Thoracic aorta (tissue), 2 donors: ENCODE results near the gene PUS7. TPM values are rescaled to one million over a fixed set of nuclear protein-coding genes. Genes with fewer than 3 reads are reported as not detected.

Experiments
- ATAC-seq: fragments of 150-250 bp; one replicate; pipeline ENCODE4 v1.8.0; 2017; ENCODE audit warnings: low read depth; ENCODE audit not compliant: insufficient number of reproducible peaks, low FRiP score
- DNase-seq: peaks from one replicate; pipeline ENCODE4 v3.0.0-alpha.2; 2020; ENCODE audit warnings: low spot score
- H3K27ac ChIP-seq, 2 donors: fragments of 200-600 bp; sonication (generic); 1 replicate in 1 of 2; 2 replicates in 1 of 2; pipeline ENCODE4 v1.5.1; 2016; ENCODE audit warnings: mild to moderate bottlenecking in 2 of 2, moderate library complexity in 2 of 2
- H3K27me3 ChIP-seq: fragments of 200-600 bp; sonication (generic); replicated peaks from 2 replicates; pipeline ENCODE4 v1.6.0; 2016; ENCODE audit warnings: mild to moderate bottlenecking; ENCODE audit not compliant: insufficient read depth
- H3K36me3 ChIP-seq: fragments of 200-600 bp; sonication (generic); one replicate; pipeline ENCODE4 v1.5.1; 2016
- H3K4me1 ChIP-seq, 2 donors: fragments of 200-600 bp; sonication (generic); 1 replicate in 1 of 2; 2 replicates in 1 of 2; pipeline versions ENCODE4 v1.5.1 to v1.6.0; 2016; ENCODE audit warnings: low read depth in 2 of 2, mild to moderate bottlenecking in 1 of 2; ENCODE audit not compliant: control insufficient read depth in 1 of 2
- H3K4me3 ChIP-seq: fragments of 200-600 bp; sonication (generic); 2 replicates; pipeline ENCODE4 v1.5.1; 2016; ENCODE audit warnings: mild to moderate bottlenecking
- H3K9me3 ChIP-seq: fragments of 200-600 bp; sonication (generic); 2 replicates; pipeline ENCODE4 v1.5.1; 2016
- total RNA-seq, 2 donors: library from RNA; depleted of rRNA; stranded (reverse); fragments of >200 nt; gene quantifications; one replicate each; pipeline versions ENCODE4 v1.1.0 to v1.2.3, GENCODE V29; 2016
- TF ChIP-seq, protein P1 (sequence below): fragments of 200-600 bp; sonication (generic); IDR thresholded peaks from one replicate; pipeline ENCODE4 v1.5.1; 2019; ENCODE audit warnings: antibody characterized with exemption

PUS7 gene
- total RNA-seq, 2 donors from 2014 or later, result 4.1 to 20.6 TPM

DNA sequence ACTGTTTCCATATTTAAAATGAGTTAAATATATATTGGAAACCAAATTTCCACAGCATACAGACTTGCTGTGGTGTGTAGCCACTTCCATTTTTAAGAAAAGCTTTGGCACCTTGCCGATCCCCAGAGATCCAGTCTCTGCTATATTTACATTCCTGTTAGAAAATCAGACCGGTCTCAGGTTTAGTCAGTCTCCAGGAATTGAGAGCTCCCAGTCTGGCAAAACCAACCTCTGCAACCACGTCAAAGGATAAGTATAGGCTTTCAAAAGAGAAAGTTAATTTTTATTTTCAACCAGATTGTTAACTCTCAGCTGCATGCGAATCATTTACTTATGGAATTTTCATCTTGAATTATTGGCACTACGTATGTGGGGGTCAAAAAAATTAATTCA is 28.2 kb downstream of the PUS7 start:
- DNase-seq (no peak), ATAC-seq (no peak)
- Histone ChIP-seq H3K9me3 (no peaks in the 10 kb centered on the region), H3K36me3 (no peaks in the 10 kb centered on the region), H3K27me3 (no peaks in the 10 kb centered on the region), H3K4me1 (peaks cover 8 to 27% of the 10 kb centered on the region in 2 donors), H3K27ac (peak overlapping the region in 1 of 2 donors; percentile 14), H3K4me3 (peak overlapping the region; percentile 60)
- TF ChIP-seq, protein P1, sequence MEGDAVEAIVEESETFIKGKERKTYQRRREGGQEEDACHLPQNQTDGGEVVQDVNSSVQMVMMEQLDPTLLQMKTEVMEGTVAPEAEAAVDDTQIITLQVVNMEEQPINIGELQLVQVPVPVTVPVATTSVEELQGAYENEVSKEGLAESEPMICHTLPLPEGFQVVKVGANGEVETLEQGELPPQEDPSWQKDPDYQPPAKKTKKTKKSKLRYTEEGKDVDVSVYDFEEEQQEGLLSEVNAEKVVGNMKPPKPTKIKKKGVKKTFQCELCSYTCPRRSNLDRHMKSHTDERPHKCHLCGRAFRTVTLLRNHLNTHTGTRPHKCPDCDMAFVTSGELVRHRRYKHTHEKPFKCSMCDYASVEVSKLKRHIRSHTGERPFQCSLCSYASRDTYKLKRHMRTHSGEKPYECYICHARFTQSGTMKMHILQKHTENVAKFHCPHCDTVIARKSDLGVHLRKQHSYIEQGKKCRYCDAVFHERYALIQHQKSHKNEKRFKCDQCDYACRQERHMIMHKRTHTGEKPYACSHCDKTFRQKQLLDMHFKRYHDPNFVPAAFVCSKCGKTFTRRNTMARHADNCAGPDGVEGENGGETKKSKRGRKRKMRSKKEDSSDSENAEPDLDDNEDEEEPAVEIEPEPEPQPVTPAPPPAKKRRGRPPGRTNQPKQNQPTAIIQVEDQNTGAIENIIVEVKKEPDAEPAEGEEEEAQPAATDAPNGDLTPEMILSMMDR, result no peak

DNA sequence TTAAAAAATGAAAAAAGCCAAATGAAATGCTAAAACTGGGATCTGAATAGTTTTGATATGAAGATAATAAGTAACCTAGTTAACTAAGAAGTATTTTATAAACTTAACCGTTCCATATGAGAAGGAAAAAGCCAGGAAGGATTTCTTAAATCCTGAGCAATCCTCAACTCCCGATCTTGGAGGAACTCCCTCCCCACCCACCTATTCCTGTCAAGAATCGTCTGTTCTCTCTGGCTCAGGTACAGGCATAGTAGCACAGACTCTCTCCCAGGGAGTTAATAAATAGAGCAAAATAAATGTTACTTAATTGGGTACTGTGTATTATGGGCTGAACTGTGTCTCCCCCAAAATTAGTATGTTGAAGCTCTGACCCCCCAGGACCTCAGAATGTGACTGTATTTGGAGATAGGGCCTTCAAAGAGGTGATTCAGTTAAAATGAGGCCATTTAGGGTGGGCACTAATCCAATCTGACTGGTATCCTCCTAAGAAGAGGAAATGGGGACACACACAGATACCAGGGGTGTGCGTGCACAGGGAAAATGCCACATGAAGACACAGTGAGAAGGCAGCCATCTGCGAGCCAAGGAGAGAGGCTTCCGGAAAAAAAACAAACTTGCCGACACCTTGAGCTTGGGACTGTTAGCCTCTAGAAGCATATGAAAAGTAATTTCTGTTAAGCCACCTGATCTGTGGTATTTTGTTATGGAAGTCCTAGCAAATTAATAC is 28.7 kb downstream of the PUS7 start:
- peak overlapping the region; percentile 60 for H3K4me3 ChIP-seq
- ATAC-seq, result no peak
- peaks cover 8 to 27% of the 10 kb centered on the region in 2 donors for H3K4me1 ChIP-seq

DNA sequence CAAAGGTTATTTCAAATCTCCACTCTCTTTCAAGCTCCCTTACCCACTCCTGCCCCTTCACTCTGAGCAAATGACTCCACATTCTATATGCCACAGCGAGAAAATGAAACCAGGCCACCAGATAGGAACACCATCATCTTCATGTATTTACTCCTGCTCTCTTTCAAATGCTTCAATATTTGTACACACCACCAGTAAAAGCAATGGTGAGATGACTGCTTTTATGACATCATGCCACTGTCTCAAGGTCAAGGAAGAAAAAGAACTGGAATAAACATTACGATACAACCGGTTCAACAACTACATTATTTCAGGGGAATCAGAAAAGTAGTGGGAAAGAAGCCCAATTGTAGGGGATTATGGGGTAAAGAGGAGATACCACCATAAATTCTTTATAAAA is 32.7 kb downstream of the PUS7 start:
- Histone ChIP-seq H3K36me3 (peaks cover 3% of the 10 kb centered on the region), H3K27ac (no peak overlapping the region), H3K4me1 (peaks cover 6 to 10% of the 10 kb centered on the region in 2 donors), H3K9me3 (no peaks in the 10 kb centered on the region), H3K27me3 (no peaks in the 10 kb centered on the region), H3K4me3 (no peak overlapping the region)
- TF ChIP-seq, protein P1, result no peak
- no peak for ATAC-seq
- DNase-seq, result no peak

More for the DNA sequence above, 28.7 kb downstream of the PUS7 start:
- H3K9me3 ChIP-seq, result no peaks in the 10 kb centered on the region
- TF ChIP-seq, protein P1, result no peak
- H3K36me3 ChIP-seq, result no peaks in the 10 kb centered on the region
- H3K27me3 ChIP-seq, result no peaks in the 10 kb centered on the region
- DNase-seq, result no peak
- H3K27ac ChIP-seq, result peak overlapping the region in 1 of 2 donors; percentile 14

DNA sequence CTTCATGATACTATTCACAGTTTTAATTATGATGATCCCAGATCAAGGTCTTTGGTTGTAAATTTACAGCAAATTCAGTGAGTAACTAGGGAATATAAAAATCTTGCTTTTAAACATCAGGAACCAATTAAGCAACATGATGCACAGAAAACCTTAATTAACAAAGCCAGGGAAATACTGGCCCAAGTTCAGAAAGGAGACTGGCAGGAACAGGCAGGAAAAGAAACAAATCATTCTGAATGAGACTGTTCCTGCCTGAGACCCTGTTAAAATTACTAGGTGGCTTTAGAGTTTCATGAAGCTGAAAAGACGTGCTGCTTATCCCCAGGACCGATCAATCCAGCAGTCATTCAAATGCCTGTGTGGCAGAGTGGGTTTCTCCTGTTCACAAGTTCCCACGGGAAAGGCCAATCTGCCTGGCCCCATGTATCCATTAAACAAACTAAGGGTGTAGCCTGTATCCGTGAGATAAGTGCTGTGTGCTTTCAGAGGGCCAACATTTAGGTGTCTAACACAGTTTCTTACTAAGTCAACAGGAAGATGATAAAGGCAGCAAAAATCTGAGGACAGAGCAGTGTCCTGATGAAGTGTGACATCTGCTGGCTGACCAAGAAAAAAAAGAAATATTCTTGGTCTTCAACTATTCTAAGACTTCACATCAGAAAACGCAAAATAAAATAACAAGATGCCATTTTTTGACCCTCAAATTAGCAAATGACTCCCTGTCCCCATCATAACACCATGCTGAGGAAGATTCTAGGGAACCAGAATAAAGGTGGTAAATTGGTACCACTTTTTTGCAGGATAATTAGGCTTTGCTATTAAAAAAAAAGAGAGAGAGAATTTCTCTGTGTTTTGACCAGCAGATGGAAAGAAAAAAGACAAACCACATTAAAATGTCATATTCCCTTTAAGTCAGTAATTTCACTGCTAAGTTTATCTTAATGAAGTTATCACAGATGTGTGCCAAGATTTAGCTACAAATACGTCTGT is 34.2 kb downstream of the PUS7 start:
- Histone ChIP-seq H3K4me3 (no peak overlapping the region), H3K9me3 (no peaks in the 10 kb centered on the region), H3K4me1 (peaks cover 0 to 3% of the 10 kb centered on the region in 2 donors), H3K36me3 (peaks cover 3% of the 10 kb centered on the region), H3K27me3 (no peaks in the 10 kb centered on the region), H3K27ac (no peak overlapping the region)
- ATAC-seq (no peak), DNase-seq (no peak)
- TF ChIP-seq, protein P1, result no peak

DNA sequence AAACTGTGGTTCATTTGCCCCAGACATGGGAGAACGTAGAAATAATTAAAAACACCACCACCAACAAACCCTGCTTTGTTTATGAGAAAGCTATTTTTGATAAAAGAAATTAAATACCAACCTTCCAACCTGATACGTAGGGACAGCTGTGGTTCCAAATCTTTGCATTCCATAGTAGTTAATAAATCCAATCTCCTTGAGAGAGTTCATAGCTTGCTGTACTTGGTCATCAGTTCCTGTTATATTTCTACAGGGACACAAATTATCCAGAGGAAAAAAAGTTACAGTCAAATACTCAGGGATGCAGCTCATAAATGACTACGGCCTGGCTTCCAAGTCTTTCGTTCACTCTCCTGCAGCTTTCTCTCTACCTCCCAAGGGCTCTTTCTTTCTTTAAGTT is 41.1 kb downstream of the PUS7 start:
- DNase-seq (no peak), ATAC-seq (no peak)
- Histone ChIP-seq H3K4me3 (no peak overlapping the region), H3K4me1 (no peaks in the 10 kb centered on the region), H3K27ac (no peak overlapping the region), H3K27me3 (no peaks in the 10 kb centered on the region), H3K9me3 (no peaks in the 10 kb centered on the region), H3K36me3 (no peaks in the 10 kb centered on the region)
- TF ChIP-seq, protein P1, result no peak
